DND-41 (cell line): ENCODE measurements around the gene HSPA8.

Source experiments
- ATAC-seq: fragments of 200-7000 bp; cut with Tn5 transposase; 3 replicates; pipeline ENCODE4 v1.9.1; 2021; ENCODE audit warnings: low read depth; ENCODE audit not compliant: insufficient read depth
- DNase-seq: peaks from one replicate; pipeline ENCODE4 v3.0.0-alpha.2; 2020
- H2AFZ ChIP-seq: 2 replicates; pipeline ENCODE4 v1.6.0; 2012; ENCODE audit warnings: low read depth, low read length
- H3K27ac ChIP-seq: 2 replicates; pipeline ENCODE4 v1.5.1; 2012; ENCODE audit warnings: low read length, inconsistent platforms
- H3K27me3 ChIP-seq: fragments of 200-600 bp; sonication (generic); 2 replicates; pipeline ENCODE4 v1.6.0; 2012; ENCODE audit warnings: low read length, mild to moderate bottlenecking, inconsistent platforms; ENCODE audit not compliant: insufficient read depth, poor library complexity
- H3K36me3 ChIP-seq: 2 replicates; pipeline ENCODE4 v1.5.1; 2012; ENCODE audit warnings: low read length, inconsistent platforms; ENCODE audit not compliant: insufficient read depth
- H3K4me1 ChIP-seq: 2 replicates; pipeline ENCODE4 v1.5.1; 2012; ENCODE audit warnings: mild to moderate bottlenecking, low read length; ENCODE audit not compliant: insufficient read depth
- H3K4me2 ChIP-seq: 2 replicates; pipeline ENCODE4 v1.6.0; 2012; ENCODE audit warnings: mild to moderate bottlenecking, moderate library complexity, low read length, inconsistent platforms; ENCODE audit not compliant: insufficient read depth
- H3K4me3 ChIP-seq, 2 experiments: fragments of 200-600 bp in 1 of 2; shearing (Covaris generic) in 1 of 2; 2 replicates each; pipeline ENCODE4 v1.5.1; 2012 to 2016; ENCODE audit warnings: inconsistent platforms in 2 of 2, low read length in 2 of 2, mild to moderate bottlenecking in 2 of 2, low read depth in 1 of 2, moderate library complexity in 1 of 2
- H3K79me2 ChIP-seq: 2 replicates; pipeline ENCODE4 v1.6.0; 2012; ENCODE audit warnings: low read length, inconsistent platforms; ENCODE audit not compliant: insufficient read depth
- H3K9ac ChIP-seq: 2 replicates; pipeline ENCODE4 v1.6.0; 2012; ENCODE audit warnings: low read depth, mild to moderate bottlenecking, inconsistent platforms, low read length, moderate library complexity
- H3K9me3 ChIP-seq: 2 replicates; pipeline ENCODE4 v1.5.1; 2012; ENCODE audit warnings: low read length, moderate library complexity, mild to moderate bottlenecking, inconsistent platforms; ENCODE audit not compliant: insufficient read depth, severe bottlenecking
- H4K20me1 ChIP-seq: 2 replicates; pipeline ENCODE4 v1.6.0; 2012; ENCODE audit warnings: low read length; ENCODE audit not compliant: insufficient read depth
- EZH2 ChIP-seq: IDR thresholded peaks from 3 replicates; pipeline ENCODE4 v1.6.1; 2012; ENCODE audit warnings: borderline replicate concordance, low read depth, mild to moderate bottlenecking, moderate library complexity, low read length, inconsistent platforms; ENCODE audit not compliant: severe bottlenecking
- TF ChIP-seq, protein P1 (sequence below): IDR thresholded peaks from 2 replicates; pipeline ENCODE4 v1.5.1; 2012; ENCODE audit warnings: borderline replicate concordance, low read length, moderate library complexity, mild to moderate bottlenecking; ENCODE audit not compliant: poor library complexity, severe bottlenecking; ENCODE audit errors: extremely low read depth

HSPA8 gene

DNA sequence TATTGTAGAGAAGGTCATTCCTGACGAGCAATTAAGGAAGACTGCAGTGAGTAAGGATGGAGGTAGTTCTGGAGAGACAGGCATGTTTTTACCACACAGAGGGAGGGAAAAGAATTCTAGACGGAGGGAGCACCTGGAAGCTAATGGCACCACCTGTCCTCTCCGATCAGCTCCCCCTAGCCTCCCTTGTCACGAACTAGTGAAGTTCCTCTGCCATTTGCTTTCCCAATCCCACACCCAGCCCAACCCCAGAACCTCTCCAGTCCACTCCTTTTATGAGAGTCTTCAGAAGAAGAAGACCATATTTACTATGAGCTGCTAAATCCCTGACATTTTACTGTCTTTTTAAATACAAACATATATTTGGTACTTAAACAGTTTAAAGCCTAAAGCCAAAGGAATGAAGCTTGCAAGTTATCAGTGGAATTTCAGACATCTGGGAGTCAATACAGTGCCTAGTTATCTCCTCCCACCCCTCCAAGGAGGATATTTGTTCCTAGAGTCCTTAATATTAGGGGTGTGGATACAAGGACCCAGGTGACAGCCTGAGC lies 46.1 kb upstream of the HSPA8 start:
- Histone ChIP-seq H3K9ac (no peak overlapping the region), H3K4me3 (no peak overlapping the region), H3K79me2 (no peaks in the 10 kb centered on the region), H3K9me3 (no peaks in the 10 kb centered on the region), H3K4me2 (no peak overlapping the region), H3K27me3 (no peaks in the 10 kb centered on the region), H4K20me1 (no peaks in the 10 kb centered on the region), H2AFZ (no peak overlapping the region), H3K4me1 (no peaks in the 10 kb centered on the region), H3K27ac (no peak overlapping the region), H3K36me3 (no peaks in the 10 kb centered on the region)
- DNase-seq (no peak), ATAC-seq (no peak)
- TF ChIP-seq EZH2 = no peak
- TF ChIP-seq, protein P1, sequence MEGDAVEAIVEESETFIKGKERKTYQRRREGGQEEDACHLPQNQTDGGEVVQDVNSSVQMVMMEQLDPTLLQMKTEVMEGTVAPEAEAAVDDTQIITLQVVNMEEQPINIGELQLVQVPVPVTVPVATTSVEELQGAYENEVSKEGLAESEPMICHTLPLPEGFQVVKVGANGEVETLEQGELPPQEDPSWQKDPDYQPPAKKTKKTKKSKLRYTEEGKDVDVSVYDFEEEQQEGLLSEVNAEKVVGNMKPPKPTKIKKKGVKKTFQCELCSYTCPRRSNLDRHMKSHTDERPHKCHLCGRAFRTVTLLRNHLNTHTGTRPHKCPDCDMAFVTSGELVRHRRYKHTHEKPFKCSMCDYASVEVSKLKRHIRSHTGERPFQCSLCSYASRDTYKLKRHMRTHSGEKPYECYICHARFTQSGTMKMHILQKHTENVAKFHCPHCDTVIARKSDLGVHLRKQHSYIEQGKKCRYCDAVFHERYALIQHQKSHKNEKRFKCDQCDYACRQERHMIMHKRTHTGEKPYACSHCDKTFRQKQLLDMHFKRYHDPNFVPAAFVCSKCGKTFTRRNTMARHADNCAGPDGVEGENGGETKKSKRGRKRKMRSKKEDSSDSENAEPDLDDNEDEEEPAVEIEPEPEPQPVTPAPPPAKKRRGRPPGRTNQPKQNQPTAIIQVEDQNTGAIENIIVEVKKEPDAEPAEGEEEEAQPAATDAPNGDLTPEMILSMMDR = no peak

GRCh38 chr11:123104697-123105096 lies 42.8 kb upstream of the HSPA8 start:
- Histone ChIP-seq H3K36me3 (no peaks in the 10 kb centered on the region), H3K27me3 (no peaks in the 10 kb centered on the region), H3K4me3 (no peak overlapping the region), H3K4me2 (no peak overlapping the region), H3K9me3 (no peaks in the 10 kb centered on the region), H2AFZ (no peak overlapping the region), H3K27ac (no peak overlapping the region), H3K79me2 (no peaks in the 10 kb centered on the region), H3K4me1 (no peaks in the 10 kb centered on the region), H3K9ac (no peak overlapping the region), H4K20me1 (no peaks in the 10 kb centered on the region)
- no peak for TF ChIP-seq EZH2
- TF ChIP-seq, protein P1 = no peak
- DNase-seq (no peak), ATAC-seq (no peak)

DNA sequence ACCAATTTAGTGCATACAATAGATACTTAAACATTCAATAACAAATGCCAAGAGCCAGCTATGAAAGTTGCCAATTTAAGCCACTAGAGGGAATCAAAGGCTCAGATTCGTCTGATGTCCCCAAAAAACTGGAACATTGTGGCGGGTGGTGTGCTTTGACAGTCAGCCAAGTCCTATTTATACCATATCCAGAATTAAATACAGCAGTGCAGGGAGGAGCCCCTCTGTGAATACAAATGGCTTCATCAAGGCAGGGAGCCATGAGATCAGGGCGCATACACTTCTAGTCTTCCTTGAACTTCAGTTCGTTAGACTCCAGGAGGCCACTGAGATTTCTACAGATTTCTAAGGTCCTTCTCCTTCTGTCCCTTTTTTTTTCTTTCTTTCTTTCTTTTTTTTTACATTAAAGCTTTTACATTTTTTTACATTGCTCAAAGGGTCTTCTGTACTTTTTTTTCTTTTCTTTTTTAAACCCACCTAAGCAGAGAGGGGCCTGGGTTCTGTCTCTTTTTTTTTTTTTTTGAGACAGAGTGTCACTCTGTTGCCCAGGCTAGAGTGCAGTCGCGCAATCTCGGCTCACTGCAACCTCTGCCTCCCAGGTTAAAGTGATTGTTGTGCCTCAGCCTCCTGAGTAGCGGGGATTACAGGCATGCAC lies 41.5 kb upstream of the HSPA8 start:
- no peaks in the 10 kb centered on the region for H3K4me1 ChIP-seq
- H2AFZ ChIP-seq = no peak overlapping the region
- H3K36me3 ChIP-seq = no peaks in the 10 kb centered on the region
- no peak overlapping the region for H3K9ac ChIP-seq
- H4K20me1 ChIP-seq = no peaks in the 10 kb centered on the region
- TF ChIP-seq, protein P1 = peak; percentile 63
- TF ChIP-seq EZH2 = no peak
- no peak overlapping the region for H3K27ac ChIP-seq
- ATAC-seq (peak; percentile 62), DNase-seq (peak; percentile 17)
- no peaks in the 10 kb centered on the region for H3K9me3 ChIP-seq
- H3K4me3 ChIP-seq = no peak overlapping the region
- H3K79me2 ChIP-seq = no peaks in the 10 kb centered on the region
- H3K4me2 ChIP-seq = no peak overlapping the region
- H3K27me3 ChIP-seq = no peaks in the 10 kb centered on the region
